Activated CD8-positive, alpha-beta T cell treated with anti-CD3 and anti-CD28 coated beads, Interleukin-2, amount 10 ng/mL, durations not matched to agents 7 days and 5 days (primary cell): ENCODE measurements around the gene ATP6V1B1. TPM values are rescaled to one million over a fixed set of nuclear protein-coding genes. Genes with fewer than 3 reads are reported as not detected.

Experiments
- ATAC-seq: fragments of 150-1000 bp; cut with Tn5 transposase; one replicate; pipeline ENCODE4 v1.10.0; 2021; ENCODE audit warnings: moderate library complexity
- CTCF ChIA-PET: fragments of 350-600 bp; sonication (Branson Sonifier 250); formaldehyde crosslinking; loops from one replicate; lab custom pipeline; 2021; ENCODE audit warnings: antibody characterized with exemption; lab: Charles Lee
- POLR2A ChIA-PET: fragments of 350-600 bp; sonication (Branson Sonifier 250); formaldehyde crosslinking; loops from one replicate; lab custom pipeline; 2021; ENCODE audit warnings: antibody characterized with exemption; lab: Charles Lee
- DNase-seq: peaks from one replicate; pipeline ENCODE4 v3.0.0-alpha.2; 2020
- H3K27ac Mint-ChIP-seq: one replicate; pipeline ENCODE4 v1.8.0; 2021; ENCODE audit warnings: mild to moderate bottlenecking, mixed read lengths
- H3K27me3 Mint-ChIP-seq: one replicate; pipeline ENCODE4 v1.8.0; 2021; ENCODE audit warnings: low read depth, mixed read lengths
- H3K36me3 Mint-ChIP-seq: one replicate; pipeline ENCODE4 v1.8.0; 2021; ENCODE audit warnings: low read depth, mixed read lengths
- H3K4me1 Mint-ChIP-seq: one replicate; pipeline ENCODE4 v1.8.0; 2021; ENCODE audit warnings: low read depth, mixed read lengths
- H3K4me3 Mint-ChIP-seq: one replicate; pipeline ENCODE4 v1.8.0; 2021; ENCODE audit warnings: mild to moderate bottlenecking, mixed read lengths
- H3K9me3 Mint-ChIP-seq: one replicate; pipeline ENCODE4 v1.8.0; 2022; ENCODE audit warnings: mixed read lengths; ENCODE audit not compliant: insufficient read depth
- total RNA-seq, 2 experiments: library from RNA; stranded (reverse); gene quantifications; one replicate each; pipeline ENCODE4 v1.2.3, GENCODE V29; 2021

Gene ATP6V1B1
- total RNA-seq, 2 experiments from 2014 or later = not detected

GRCh38 chr2:70903171-70903570 is 32.5 kb upstream of the ATP6V1B1 start:
- Mint-ChIP-seq H3K27ac (no peak overlapping the region), H3K36me3 (no peaks in the 10 kb centered on the region), H3K9me3 (no peaks in the 10 kb centered on the region), H3K27me3 (peaks cover 87% of the 10 kb centered on the region), H3K4me3 (no peak overlapping the region), H3K4me1 (peaks cover 15% of the 10 kb centered on the region)
- DNase-seq = no peak
- ATAC-seq = no peak
- CTCF ChIA-PET = no interaction called here
- POLR2A ChIA-PET = no interaction called here

DNA sequence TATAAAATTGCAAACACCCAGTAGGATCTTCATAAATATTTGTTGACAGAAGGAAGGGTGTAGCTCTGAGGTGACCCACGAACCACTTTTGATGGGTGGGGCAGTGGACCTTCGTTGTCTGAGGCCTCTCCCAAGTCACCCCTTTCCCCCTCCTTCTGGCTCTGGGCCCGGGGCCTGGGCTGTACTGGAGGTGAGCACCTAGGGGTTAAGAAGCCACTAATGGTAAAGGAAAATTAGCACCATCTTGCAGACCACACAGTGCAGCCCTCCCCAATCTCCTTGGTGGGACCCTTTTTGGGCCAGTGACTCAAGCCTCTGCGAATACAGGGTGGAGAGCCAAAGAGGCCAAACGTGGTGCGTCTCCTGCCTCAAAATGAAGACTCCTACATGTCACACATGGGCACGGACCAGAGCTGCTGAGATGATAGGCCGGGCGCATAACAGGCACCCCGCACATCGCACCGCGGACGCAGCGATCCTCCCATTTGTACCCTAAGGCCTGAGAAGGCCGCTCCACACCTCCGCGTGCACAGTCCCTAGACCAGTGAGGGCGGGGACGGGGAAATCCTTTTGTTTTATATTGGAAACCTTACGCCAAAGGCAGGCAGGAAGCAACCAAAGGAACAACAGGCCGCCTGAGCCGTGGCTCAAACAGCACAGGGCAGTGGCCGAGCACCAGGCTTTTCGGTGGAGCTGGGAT is 31.9 kb upstream of the ATP6V1B1 start:
- no peak for ATAC-seq
- Mint-ChIP-seq H3K4me3 (no peak overlapping the region), H3K9me3 (no peaks in the 10 kb centered on the region), H3K27ac (no peak overlapping the region), H3K36me3 (no peaks in the 10 kb centered on the region), H3K27me3 (peaks cover 87% of the 10 kb centered on the region), H3K4me1 (peaks cover 15% of the 10 kb centered on the region)
- DNase-seq = peak; percentile 16
- POLR2A ChIA-PET = no interaction called here
- CTCF ChIA-PET = no interaction called here

DNA sequence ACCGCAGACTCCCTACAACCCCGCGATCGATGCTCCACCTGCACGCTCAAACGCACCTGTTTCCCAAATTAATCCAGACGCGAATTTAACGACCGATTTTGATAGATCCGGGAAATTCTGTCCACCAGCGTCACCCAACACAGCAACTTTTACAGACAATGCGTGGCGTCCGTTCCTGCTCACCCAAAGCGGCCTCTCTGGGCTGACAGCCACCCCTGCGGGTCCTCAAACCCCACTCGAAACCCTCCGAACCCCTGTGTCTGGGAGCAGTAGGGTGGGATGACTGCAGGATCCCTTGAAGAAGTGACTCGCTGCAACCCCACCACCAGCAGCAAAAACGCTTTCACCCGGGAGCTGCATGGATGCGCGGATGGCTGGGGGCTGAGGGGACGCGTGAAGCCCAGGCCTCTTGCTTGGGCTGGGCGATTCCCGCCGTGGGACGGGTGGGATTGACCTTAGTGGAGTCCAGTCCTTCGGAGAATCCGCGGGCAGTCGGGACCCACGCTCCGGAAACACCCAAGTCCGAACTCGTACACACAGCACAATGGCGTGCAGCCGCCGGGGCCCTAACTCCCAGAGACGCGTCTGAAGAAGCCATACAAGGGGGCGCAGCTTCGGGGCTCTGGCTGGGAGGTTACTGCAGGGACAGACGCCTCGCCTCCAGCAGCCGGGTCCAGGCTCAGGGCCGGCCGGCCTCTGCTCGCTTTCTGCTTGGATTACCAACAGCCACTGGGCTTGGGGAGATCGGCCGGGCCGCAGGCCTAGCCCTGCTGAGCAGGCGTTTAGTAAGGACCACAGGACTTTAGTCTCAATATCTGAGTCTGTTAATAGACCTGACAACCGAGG is 31.1 kb upstream of the ATP6V1B1 start:
- H3K27ac Mint-ChIP-seq = no peak overlapping the region
- no peaks in the 10 kb centered on the region for H3K36me3 Mint-ChIP-seq
- ChIA-PET POLR2A (no interaction called here), CTCF (no interaction called here)
- ATAC-seq (no peak), DNase-seq (peak; percentile 18)
- no peak overlapping the region for H3K4me3 Mint-ChIP-seq
- H3K4me1 Mint-ChIP-seq = peaks cover 15% of the 10 kb centered on the region
- H3K27me3 Mint-ChIP-seq = peaks cover 80% of the 10 kb centered on the region
- no peaks in the 10 kb centered on the region for H3K9me3 Mint-ChIP-seq

DNA sequence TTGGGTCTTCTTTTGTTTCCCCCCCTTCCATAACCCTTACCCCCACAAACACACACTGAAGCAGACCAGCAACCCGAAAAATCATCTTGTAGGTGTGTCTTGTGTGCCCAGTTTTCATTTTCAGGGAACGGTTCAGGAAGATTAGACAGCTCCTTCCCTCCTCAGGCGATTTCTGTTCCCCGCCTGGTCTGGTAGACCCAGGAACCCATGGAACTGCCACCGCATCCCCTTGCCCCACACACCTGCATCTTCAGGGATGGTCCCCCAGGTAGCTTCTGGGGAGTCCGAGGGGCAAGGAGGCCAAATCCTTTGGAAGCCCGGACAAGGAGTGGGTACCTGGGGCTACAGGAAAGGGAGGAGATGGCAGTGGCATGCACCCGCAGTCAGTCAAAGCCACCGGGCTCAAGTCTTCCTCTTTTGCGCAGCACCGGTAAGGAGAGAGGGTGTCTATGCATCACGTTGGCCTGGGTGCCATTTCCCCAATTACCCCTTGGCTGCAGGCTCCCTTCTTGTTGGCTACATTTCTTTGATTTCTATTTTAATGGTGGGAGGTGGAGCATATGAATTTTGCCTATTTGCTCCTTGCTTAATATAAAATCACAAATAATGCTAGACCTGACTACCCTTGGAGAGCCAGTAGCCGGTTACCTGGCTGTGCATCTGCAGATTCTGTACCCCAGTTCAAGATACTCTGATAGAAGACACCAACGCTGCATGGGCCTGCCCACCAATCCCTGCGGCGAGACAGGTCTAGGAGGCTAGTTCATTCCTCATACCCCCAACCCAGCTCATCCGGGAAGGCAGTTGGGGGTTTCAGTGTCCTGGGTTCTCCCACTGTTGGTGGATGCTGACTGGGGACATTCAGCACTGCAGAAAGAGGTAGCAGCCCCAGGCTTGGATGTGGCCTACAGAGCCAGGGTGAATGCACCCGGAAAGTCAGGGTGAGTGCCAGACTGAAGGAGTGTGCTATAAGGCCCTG is 30.0 kb upstream of the ATP6V1B1 start:
- H3K27me3 Mint-ChIP-seq = peaks cover 71% of the 10 kb centered on the region
- ATAC-seq = no peak
- H3K9me3 Mint-ChIP-seq = no peaks in the 10 kb centered on the region
- no peaks in the 10 kb centered on the region for H3K36me3 Mint-ChIP-seq
- POLR2A ChIA-PET = no interaction called here
- no peak overlapping the region for H3K27ac Mint-ChIP-seq
- CTCF ChIA-PET = interaction anchor here (1.5 kb wide), 1 partner anchor 35 kb away, joined by 3 read pairs; no protein-coding TSS in a partner anchor
- H3K4me1 Mint-ChIP-seq = peaks cover 15% of the 10 kb centered on the region
- peak; percentile 14 for DNase-seq
- H3K4me3 Mint-ChIP-seq = no peak overlapping the region

DNA sequence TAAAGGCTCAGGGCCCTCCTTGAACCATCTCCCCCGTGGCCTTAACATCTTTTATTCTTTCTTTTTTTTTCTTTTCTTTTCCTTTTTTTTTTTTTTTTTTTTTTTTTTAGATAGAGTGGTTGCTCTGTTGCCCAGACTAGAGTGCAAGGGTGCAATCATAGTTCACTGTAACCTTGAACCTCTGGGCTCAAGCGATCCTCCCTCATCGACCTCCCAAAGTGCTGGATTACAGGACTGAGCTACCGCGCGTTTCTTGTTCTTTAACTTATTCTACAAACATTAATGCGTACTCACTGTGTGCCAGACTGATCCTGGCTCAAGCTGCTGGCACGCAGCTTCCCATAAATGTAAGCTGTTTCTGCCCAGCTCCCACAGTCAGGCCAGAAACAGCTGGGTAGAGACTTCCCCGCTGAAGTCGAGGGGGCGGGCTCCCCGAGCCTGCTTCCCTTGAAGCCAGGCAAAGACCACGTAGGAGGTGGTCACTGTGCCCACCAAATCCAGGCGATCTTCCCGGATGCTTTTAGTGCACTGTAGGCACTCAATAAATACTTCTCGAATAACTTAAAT is 29.2 kb upstream of the ATP6V1B1 start:
- Mint-ChIP-seq H3K4me1 (peaks cover 9% of the 10 kb centered on the region), H3K36me3 (no peaks in the 10 kb centered on the region), H3K9me3 (no peaks in the 10 kb centered on the region), H3K27ac (no peak overlapping the region), H3K4me3 (no peak overlapping the region), H3K27me3 (peaks cover 70% of the 10 kb centered on the region)
- CTCF ChIA-PET = interaction anchor here (1.5 to 2.1 kb wide), 2 partner anchors 35 to 36 kb away, joined by 3 to 7 read pairs; no protein-coding TSS in a partner anchor
- peak; percentile 13 for DNase-seq
- ATAC-seq = no peak
- POLR2A ChIA-PET = no interaction called here

- ChIA-PET POLR2A (no interaction called here), CTCF (interaction anchor here (0.6 to 2.1 kb wide), 4 partner anchors 12 to 227 kb away, joined by 3 to 7 read pairs (median 4); no protein-coding TSS in a partner anchor)
- Mint-ChIP-seq H3K9me3 (no peaks in the 10 kb centered on the region), H3K36me3 (no peaks in the 10 kb centered on the region), H3K4me3 (peak overlapping the region; percentile 25), H3K27me3 (peaks cover 70% of the 10 kb centered on the region), H3K27ac (no peak overlapping the region), H3K4me1 (peaks cover 8% of the 10 kb centered on the region)
- DNase-seq (peak; percentile 21), ATAC-seq (no peak)
Observed at GRCh38 chr2:70907130-70908057, 28.3 kb upstream of the ATP6V1B1 start.

DNA sequence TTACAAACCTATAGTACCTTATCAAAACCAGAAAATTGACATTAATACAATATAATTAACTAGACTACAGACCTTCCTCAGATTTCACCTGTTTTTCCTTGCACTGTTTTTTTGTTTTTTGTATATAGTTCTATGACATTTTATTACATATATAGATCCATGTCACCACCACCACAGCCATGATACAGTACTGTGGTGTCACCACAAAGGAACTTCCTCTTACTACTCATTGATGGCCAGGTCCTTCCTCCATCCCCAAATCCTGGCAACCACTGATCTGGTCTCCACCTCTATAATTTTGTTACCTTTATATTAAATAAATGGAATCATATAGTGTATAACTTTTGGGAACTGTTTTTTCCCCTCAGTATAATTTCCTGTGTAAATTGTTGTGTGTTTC is 19.4 kb upstream of the ATP6V1B1 start:
- DNase-seq (no peak), ATAC-seq (no peak)
- Mint-ChIP-seq H3K27me3 (peaks cover 17% of the 10 kb centered on the region), H3K4me1 (no peaks in the 10 kb centered on the region), H3K4me3 (no peak overlapping the region), H3K27ac (no peak overlapping the region), H3K36me3 (no peaks in the 10 kb centered on the region), H3K9me3 (no peaks in the 10 kb centered on the region)
- CTCF ChIA-PET = interaction anchor here (0.9 to 2.7 kb wide), 5 partner anchors 44 to 576 kb away, joined by 3 to 14 read pairs (median 3); no protein-coding TSS in a partner anchor
- POLR2A ChIA-PET = no interaction called here

DNA sequence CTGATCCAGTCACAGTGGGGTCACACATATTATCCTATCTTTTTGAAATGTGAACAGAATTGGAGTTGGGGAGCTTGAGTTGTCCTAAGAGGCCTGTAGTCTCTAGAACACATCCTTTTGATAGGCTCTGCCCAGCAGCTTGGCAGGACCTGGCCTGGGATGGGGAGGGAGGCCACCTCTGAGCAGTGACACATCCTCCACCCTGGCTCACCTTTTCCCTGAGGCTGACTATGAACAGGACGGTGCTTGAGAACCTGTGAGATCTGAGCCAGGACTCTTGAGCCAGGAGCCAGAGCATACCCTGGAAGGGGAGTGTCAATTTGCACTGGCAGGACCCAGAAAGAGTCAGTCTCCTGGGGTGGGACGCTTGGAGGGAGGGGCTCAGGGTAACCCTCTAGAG is 17.7 kb upstream of the ATP6V1B1 start:
- ChIA-PET POLR2A (no interaction called here), CTCF (interaction anchor here (1.1 to 2.7 kb wide), 3 partner anchors 44 to 150 kb away, joined by 3 to 14 read pairs (median 3); partner anchors contain the start of gene ADD2)
- H3K4me3 Mint-ChIP-seq = no peak overlapping the region
- ATAC-seq (no peak), DNase-seq (no peak)
- no peaks in the 10 kb centered on the region for H3K9me3 Mint-ChIP-seq
- H3K27me3 Mint-ChIP-seq = peaks cover 9% of the 10 kb centered on the region
- H3K27ac Mint-ChIP-seq = no peak overlapping the region
- no peaks in the 10 kb centered on the region for H3K36me3 Mint-ChIP-seq
- H3K4me1 Mint-ChIP-seq = no peaks in the 10 kb centered on the region

DNA sequence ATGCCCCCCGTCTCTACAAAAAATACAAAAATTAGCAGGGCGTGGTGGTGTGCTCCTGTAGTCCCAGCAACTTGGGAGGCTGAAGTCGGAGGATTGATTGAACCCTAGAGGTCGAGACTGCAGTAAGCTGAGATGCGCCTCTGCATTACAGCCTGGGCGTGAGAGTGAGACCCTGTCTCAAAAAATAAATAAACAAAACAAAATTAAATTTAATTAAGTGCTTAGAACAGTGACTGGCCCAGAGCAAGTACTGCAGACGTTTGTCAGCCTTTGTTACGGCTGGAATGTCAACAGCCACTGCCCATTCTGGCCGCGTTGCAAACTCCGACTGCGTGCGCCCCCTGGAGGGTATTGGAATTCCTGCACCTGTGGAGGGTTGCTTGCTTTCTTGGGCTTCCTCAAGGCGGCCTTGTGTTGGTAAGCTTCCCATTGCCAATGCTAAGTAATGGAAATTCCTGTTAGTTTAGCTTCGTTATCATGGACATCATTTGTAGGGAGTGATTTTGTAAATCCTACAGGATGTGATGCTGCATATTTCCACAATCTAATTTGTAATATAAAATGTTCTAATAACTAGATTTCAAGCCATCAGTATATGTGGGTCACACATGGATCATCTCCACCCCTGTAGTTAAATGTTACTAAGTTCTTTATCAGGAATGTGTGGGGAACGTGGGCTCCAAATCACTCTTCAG is 15.9 kb upstream of the ATP6V1B1 start:
- Mint-ChIP-seq H3K9me3 (no peaks in the 10 kb centered on the region), H3K4me3 (no peak overlapping the region), H3K27me3 (peaks cover 11% of the 10 kb centered on the region), H3K4me1 (no peaks in the 10 kb centered on the region), H3K36me3 (no peaks in the 10 kb centered on the region), H3K27ac (no peak overlapping the region)
- ChIA-PET CTCF (interaction anchor here (0.7 to 6.6 kb wide), 17 partner anchors 8 to 264 kb away, joined by 3 to 102 read pairs (median 4); partner anchors contain the start of gene ATP6V1B1), POLR2A (no interaction called here)
- ATAC-seq = peak; percentile 70
- DNase-seq = peak; percentile 79

DNA sequence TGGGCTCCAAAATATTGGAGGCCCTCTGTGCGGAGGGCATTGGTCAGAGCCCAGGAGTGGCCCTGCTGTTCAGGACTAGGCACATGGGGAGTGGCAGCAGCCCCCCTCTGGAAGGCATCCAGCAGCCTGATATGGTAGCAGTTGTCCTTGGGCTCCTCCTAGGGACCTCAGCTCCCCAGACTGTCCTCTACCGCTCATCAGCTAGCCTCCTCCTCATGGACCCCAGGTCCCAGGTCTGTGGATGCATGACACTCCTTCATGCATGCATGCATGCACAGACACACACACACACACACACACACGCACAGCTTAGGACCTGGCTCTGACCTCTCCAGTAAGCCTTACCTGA is 15.4 kb upstream of the ATP6V1B1 start:
- Mint-ChIP-seq H3K9me3 (no peaks in the 10 kb centered on the region), H3K4me3 (no peak overlapping the region), H3K36me3 (no peaks in the 10 kb centered on the region), H3K27me3 (peaks cover 16% of the 10 kb centered on the region), H3K4me1 (no peaks in the 10 kb centered on the region), H3K27ac (no peak overlapping the region)
- ChIA-PET POLR2A (no interaction called here), CTCF (interaction anchor here (0.7 to 6.6 kb wide), 17 partner anchors 8 to 264 kb away, joined by 3 to 102 read pairs (median 4); no protein-coding TSS in a partner anchor)
- DNase-seq = no peak
- ATAC-seq = no peak
